Neural cell (in vitro differentiated cells): ENCODE results near the gene CFAP61. TPM values are rescaled to one million over a fixed set of nuclear protein-coding genes. Genes with fewer than 3 reads are reported as not detected.

Experiments
- H2AFZ ChIP-seq: fragments of 200-600, 300-800 bp; sonication (generic), shearing (Covaris generic); 2 replicates; pipeline ENCODE4 v1.6.0; 2014; ENCODE audit warnings: low read depth, mild to moderate bottlenecking, antibody characterized with exemption, low read length, moderate library complexity
- H3F3A ChIP-seq: fragments of 200-600 bp; shearing (Covaris generic); 2 replicates; pipeline ENCODE4 v1.6.1; 2016; ENCODE audit warnings: mild to moderate bottlenecking, moderate library complexity, mixed read lengths, antibody characterized with exemption, low read length; ENCODE audit not compliant: insufficient read depth, poor library complexity, severe bottlenecking
- H3K27ac ChIP-seq: fragments of 200-600, 300-800 bp; sonication (generic), shearing (Covaris generic); 2 replicates; pipeline ENCODE4 v1.5.1; 2014; ENCODE audit warnings: mild to moderate bottlenecking, low read length, moderate library complexity
- H3K27me3 ChIP-seq: fragments of 300-800, 200-600 bp; sonication (generic), shearing (Covaris generic); 2 replicates; pipeline ENCODE4 v1.6.0; 2014; ENCODE audit warnings: mild to moderate bottlenecking, low read depth, low read length, moderate library complexity; ENCODE audit not compliant: insufficient read depth
- H3K36me3 ChIP-seq: fragments of 300-800, 200-600 bp; sonication (generic), shearing (Covaris generic); 2 replicates; pipeline ENCODE4 v1.5.1; 2014; ENCODE audit warnings: mild to moderate bottlenecking, antibody characterized with exemption, low read length, moderate library complexity; ENCODE audit not compliant: insufficient read depth
- H3K4me2 ChIP-seq: fragments of 300-800, 200-600 bp; sonication (generic), shearing (Covaris generic); 2 replicates; pipeline ENCODE4 v1.6.0; 2014; ENCODE audit warnings: mild to moderate bottlenecking, low read length
- H3K4me3 ChIP-seq: fragments of 300-800, 200-600 bp; sonication (generic), shearing (Covaris generic); 2 replicates; pipeline ENCODE4 v1.5.1; 2014; ENCODE audit warnings: mild to moderate bottlenecking, low read length, moderate library complexity
- H3K79me2 ChIP-seq: fragments of 200-600 bp; shearing (Covaris generic); replicated peaks from 2 replicates; pipeline ENCODE4 v1.6.0; 2014; ENCODE audit warnings: mild to moderate bottlenecking, low read length, moderate library complexity; ENCODE audit not compliant: insufficient read depth
- H3K9ac ChIP-seq: fragments of 300-800, 200-600 bp; sonication (generic), shearing (Covaris generic); 2 replicates; pipeline ENCODE4 v1.6.1; 2016; ENCODE audit warnings: mild to moderate bottlenecking, low read length, mixed read lengths
- H3K9me2 ChIP-seq: fragments of 200-600 bp; shearing (Covaris generic); 2 replicates; pipeline ENCODE4 v1.6.1; 2016; ENCODE audit warnings: mild to moderate bottlenecking, low read length, mixed read lengths; ENCODE audit not compliant: insufficient read depth
- H3K9me3 ChIP-seq: fragments of 200-600, 300-800 bp; sonication (generic), shearing (Covaris generic); 2 replicates; pipeline ENCODE4 v1.6.1; 2016; ENCODE audit warnings: mild to moderate bottlenecking, mixed run types, low read length, moderate library complexity, mixed read lengths
- H4K20me1 ChIP-seq: fragments of 200-600 bp; shearing (Covaris generic); 2 replicates; pipeline ENCODE4 v1.6.1; 2016; ENCODE audit warnings: mild to moderate bottlenecking, mixed run types; ENCODE audit not compliant: insufficient read depth
- EP300 ChIP-seq: fragments of 450-650 bp; conservative IDR thresholded peaks from 2 replicates; pipeline ENCODE4 v1.6.1; 2014; ENCODE audit warnings: antibody characterized with exemption, mild to moderate bottlenecking, moderate library complexity; ENCODE audit not compliant: poor library complexity, severe bottlenecking
- EZH2 ChIP-seq: fragments of 200-600, 300-800 bp; shearing (Covaris generic), sonication (generic); IDR thresholded peaks from 2 replicates; pipeline ENCODE4 v1.6.1; 2014; ENCODE audit warnings: antibody characterized with exemption, low read length, borderline replicate concordance, mild to moderate bottlenecking; ENCODE audit not compliant: insufficient read depth, poor library complexity, severe bottlenecking
- MXI1 ChIP-seq: fragments of 450-650 bp; conservative IDR thresholded peaks from 2 replicates; pipeline ENCODE4 v1.6.1; 2014; ENCODE audit warnings: antibody characterized with exemption, mild to moderate bottlenecking; ENCODE audit not compliant: poor library complexity, severe bottlenecking
- POLR2AphosphoS5 ChIP-seq: IDR thresholded peaks from 2 replicates; pipeline ENCODE4 v1.6.1; 2012
- RAD21 ChIP-seq: fragments of 450-650 bp; conservative IDR thresholded peaks from 2 replicates; pipeline ENCODE4 v1.6.1; 2014; ENCODE audit warnings: antibody characterized with exemption, mild to moderate bottlenecking, moderate library complexity
- REST ChIP-seq: IDR thresholded peaks from 2 replicates; pipeline ENCODE4 v1.6.1; 2012; ENCODE audit warnings: borderline replicate concordance
- SMC3 ChIP-seq: fragments of 450-650 bp; conservative IDR thresholded peaks from 2 replicates; pipeline ENCODE4 v1.6.1; 2014; ENCODE audit warnings: antibody characterized with exemption, mild to moderate bottlenecking, moderate library complexity; ENCODE audit not compliant: poor library complexity
- polyA plus RNA-seq: library from polyadenylated mRNA; depleted of rRNA; stranded (reverse); fragments of >200 nt; gene quantifications from 2 replicates; pipeline ENCODE4 v1.2.3, GENCODE V29; 2014
- TF ChIP-seq, protein P1 (sequence below): fragments of 450-650 bp; IDR thresholded peaks from 2 replicates; pipeline ENCODE4 v1.5.1; 2014; ENCODE audit warnings: antibody characterized with exemption, mild to moderate bottlenecking, moderate library complexity; ENCODE audit not compliant: poor library complexity, severe bottlenecking

CFAP61 gene
- polyA plus RNA-seq, 1 donor from 2014 or later: 0.42 TPM

DNA sequence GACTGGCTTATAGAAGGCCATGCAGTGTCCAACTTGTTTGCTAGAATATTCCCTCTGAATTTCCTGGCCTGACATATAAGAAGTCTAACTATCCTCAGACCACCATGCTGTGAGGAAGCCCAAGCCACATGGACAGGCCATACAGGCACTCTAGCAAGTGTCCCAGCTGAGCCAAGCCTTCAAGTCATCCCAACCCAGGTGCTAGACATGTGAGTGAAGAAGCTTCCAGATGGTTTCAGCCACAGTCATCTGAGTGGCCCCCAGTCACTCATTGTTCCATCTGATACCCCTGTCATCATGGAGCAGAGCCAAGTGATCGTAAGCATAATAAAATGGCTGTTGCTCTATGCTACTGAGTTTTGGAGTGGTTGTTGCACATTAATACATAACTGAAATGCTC lies 269.6 kb downstream of the CFAP61 start:
- H3K4me3 ChIP-seq: no peak overlapping the region
- no peaks in the 10 kb centered on the region for H3F3A ChIP-seq
- no peak overlapping the region for H3K9ac ChIP-seq
- H3K79me2 ChIP-seq: no peaks in the 10 kb centered on the region
- TF ChIP-seq MXI1 (no peak), EZH2 (no peak), EP300 (no peak), REST (no peak), POLR2AphosphoS5 (no peak), SMC3 (no peak), RAD21 (no peak)
- TF ChIP-seq, protein P1, sequence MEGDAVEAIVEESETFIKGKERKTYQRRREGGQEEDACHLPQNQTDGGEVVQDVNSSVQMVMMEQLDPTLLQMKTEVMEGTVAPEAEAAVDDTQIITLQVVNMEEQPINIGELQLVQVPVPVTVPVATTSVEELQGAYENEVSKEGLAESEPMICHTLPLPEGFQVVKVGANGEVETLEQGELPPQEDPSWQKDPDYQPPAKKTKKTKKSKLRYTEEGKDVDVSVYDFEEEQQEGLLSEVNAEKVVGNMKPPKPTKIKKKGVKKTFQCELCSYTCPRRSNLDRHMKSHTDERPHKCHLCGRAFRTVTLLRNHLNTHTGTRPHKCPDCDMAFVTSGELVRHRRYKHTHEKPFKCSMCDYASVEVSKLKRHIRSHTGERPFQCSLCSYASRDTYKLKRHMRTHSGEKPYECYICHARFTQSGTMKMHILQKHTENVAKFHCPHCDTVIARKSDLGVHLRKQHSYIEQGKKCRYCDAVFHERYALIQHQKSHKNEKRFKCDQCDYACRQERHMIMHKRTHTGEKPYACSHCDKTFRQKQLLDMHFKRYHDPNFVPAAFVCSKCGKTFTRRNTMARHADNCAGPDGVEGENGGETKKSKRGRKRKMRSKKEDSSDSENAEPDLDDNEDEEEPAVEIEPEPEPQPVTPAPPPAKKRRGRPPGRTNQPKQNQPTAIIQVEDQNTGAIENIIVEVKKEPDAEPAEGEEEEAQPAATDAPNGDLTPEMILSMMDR: no peak
- no peak overlapping the region for H3K4me2 ChIP-seq
- H3K36me3 ChIP-seq: no peaks in the 10 kb centered on the region
- H3K9me2 ChIP-seq: no peaks in the 10 kb centered on the region
- no peaks in the 10 kb centered on the region for H4K20me1 ChIP-seq
- H3K27me3 ChIP-seq: no peaks in the 10 kb centered on the region
- no peak overlapping the region for H3K27ac ChIP-seq
- H3K9me3 ChIP-seq: no peaks in the 10 kb centered on the region
- no peak overlapping the region for H2AFZ ChIP-seq

DNA sequence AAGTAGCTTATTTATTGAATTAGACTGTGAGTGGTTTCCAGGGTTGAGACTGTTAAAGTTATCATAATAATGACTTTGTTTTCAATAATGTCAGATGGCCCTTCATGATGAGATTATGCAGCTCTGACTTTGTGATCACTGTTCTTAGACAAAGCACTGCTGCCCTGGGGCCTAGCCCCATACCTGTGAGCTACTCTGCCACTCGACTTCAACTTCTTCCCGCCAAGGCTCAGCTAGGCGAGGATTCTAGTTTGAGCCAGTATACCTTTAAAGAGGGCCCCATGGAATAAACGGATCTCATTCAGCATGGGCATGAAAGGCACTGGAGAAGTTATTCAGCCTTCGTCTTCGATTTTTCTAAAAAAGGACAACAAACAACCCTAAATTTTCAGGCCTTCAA lies 270.6 kb downstream of the CFAP61 start:
- Histone ChIP-seq H3K27me3 (no peaks in the 10 kb centered on the region), H4K20me1 (no peaks in the 10 kb centered on the region), H3F3A (no peaks in the 10 kb centered on the region), H3K9ac (no peak overlapping the region), H3K4me3 (no peak overlapping the region), H3K9me3 (no peaks in the 10 kb centered on the region), H3K79me2 (no peaks in the 10 kb centered on the region), H3K4me2 (no peak overlapping the region), H3K27ac (no peak overlapping the region), H2AFZ (no peak overlapping the region), H3K36me3 (no peaks in the 10 kb centered on the region), H3K9me2 (no peaks in the 10 kb centered on the region)
- TF ChIP-seq REST (no peak), SMC3 (no peak)
